MM.1S (cell line): ENCODE data around the gene BSDC1.

Experiments
- DNase-seq: peaks from one replicate; pipeline ENCODE4 v3.0.0-alpha.2; 2015
- H2AFZ ChIP-seq: fragments of 300-600 bp; sonication (generic); 2 replicates; pipeline ENCODE4 v1.6.0; 2016; ENCODE audit warnings: antibody characterized with exemption, low read length
- H3F3A ChIP-seq: fragments of 300-600 bp; sonication (generic); 2 replicates; pipeline ENCODE4 v1.6.1; 2016; ENCODE audit warnings: mild to moderate bottlenecking, antibody characterized with exemption, low read length, moderate library complexity, mixed read lengths; ENCODE audit not compliant: insufficient read depth
- H3K27ac ChIP-seq: fragments of 300-600 bp; sonication (generic); 2 replicates; pipeline ENCODE4 v1.5.1; 2016; ENCODE audit warnings: mild to moderate bottlenecking, low read length
- H3K27me3 ChIP-seq: fragments of 300-600 bp; sonication (generic); replicated peaks from 2 replicates; pipeline ENCODE4 v1.6.0; 2016; ENCODE audit warnings: low read length; ENCODE audit not compliant: insufficient read depth
- H3K36me3 ChIP-seq: fragments of 300-600 bp; sonication (generic); replicated peaks from 2 replicates; pipeline ENCODE4 v1.6.1; 2016; ENCODE audit warnings: mild to moderate bottlenecking, low read length, mixed read lengths; ENCODE audit not compliant: insufficient read depth
- H3K4me1 ChIP-seq: fragments of 300-600 bp; sonication (generic); 2 replicates; pipeline ENCODE4 v1.6.1; 2016; ENCODE audit warnings: low read length, mixed read lengths
- H3K4me2 ChIP-seq: fragments of 300-600 bp; sonication (generic); 2 replicates; pipeline ENCODE4 v1.6.0; 2016; ENCODE audit warnings: low read depth, low read length
- H3K4me3 ChIP-seq: fragments of 300-600 bp; sonication (generic); 2 replicates; pipeline ENCODE4 v1.5.1; 2016; ENCODE audit warnings: low read length, mixed read lengths
- H3K79me2 ChIP-seq: fragments of 300-600 bp; sonication (generic); 2 replicates; pipeline ENCODE4 v1.6.1; 2016; ENCODE audit warnings: mixed run types, low read length, mixed read lengths
- H3K9ac ChIP-seq: fragments of 300-600 bp; sonication (generic); 2 replicates; pipeline ENCODE4 v1.6.1; 2016; ENCODE audit warnings: low read length, mixed read lengths
- H3K9me2 ChIP-seq: fragments of 300-600 bp; sonication (generic); replicated peaks from 2 replicates; pipeline ENCODE4 v1.6.1; 2016; ENCODE audit warnings: mild to moderate bottlenecking, low read length, mixed read lengths; ENCODE audit not compliant: insufficient read depth
- H3K9me3 ChIP-seq: fragments of 300-600 bp; sonication (generic); replicated peaks from 2 replicates; pipeline ENCODE4 v1.6.1; 2016; ENCODE audit warnings: mild to moderate bottlenecking, low read length, mixed read lengths; ENCODE audit not compliant: insufficient read depth
- H4K20me1 ChIP-seq: fragments of 300-600 bp; sonication (generic); 2 replicates; pipeline ENCODE4 v1.6.1; 2016; ENCODE audit warnings: mild to moderate bottlenecking, low read length, moderate library complexity, mixed read lengths; ENCODE audit not compliant: insufficient read depth
- CTCF ChIP-seq: fragments of 300-600 bp; sonication (generic); IDR thresholded peaks from 2 replicates; pipeline ENCODE4 v1.5.1; 2016; ENCODE audit warnings: antibody characterized with exemption, low read length, mixed read lengths
- EZH2 ChIP-seq: fragments of 300-600 bp; sonication (generic); optimal IDR thresholded peaks from 2 replicates; pipeline ENCODE3; 2017; ENCODE audit warnings: low read depth, mild to moderate bottlenecking, antibody characterized with exemption, low read length, mixed read lengths
- EZH2phosphoT487 ChIP-seq: fragments of 300-600 bp; sonication (generic); IDR thresholded peaks from 2 replicates; pipeline ENCODE4 v1.6.1; 2018; ENCODE audit warnings: antibody characterized with exemption, low read length

BSDC1 gene

GRCh38 chr1:32338637-32339145 lies 55.5 kb downstream of the BSDC1 start:
- no peaks in the 10 kb centered on the region for H3K9me2 ChIP-seq
- H3K79me2 ChIP-seq: peaks cover 9% of the 10 kb centered on the region
- DNase-seq: no peak
- H3K36me3 ChIP-seq: no peaks in the 10 kb centered on the region
- H2AFZ ChIP-seq: no peak overlapping the region
- no peaks in the 10 kb centered on the region for H3K27me3 ChIP-seq
- H3K4me1 ChIP-seq: peaks cover 44% of the 10 kb centered on the region
- H3K9me3 ChIP-seq: no peaks in the 10 kb centered on the region
- H3K4me3 ChIP-seq: no peak overlapping the region
- TF ChIP-seq EZH2 (no peak), CTCF (no peak), EZH2phosphoT487 (no peak)
- no peak overlapping the region for H3K4me2 ChIP-seq
- H3F3A ChIP-seq: peaks cover 30% of the 10 kb centered on the region
- H4K20me1 ChIP-seq: no peaks in the 10 kb centered on the region
- H3K27ac ChIP-seq: no peak overlapping the region
- no peak overlapping the region for H3K9ac ChIP-seq

GRCh38 chr1:32337855-32338636 lies 56.2 kb downstream of the BSDC1 start:
- Histone ChIP-seq H3K4me1 (peaks cover 51% of the 10 kb centered on the region), H3K27me3 (no peaks in the 10 kb centered on the region), H3F3A (peaks cover 37% of the 10 kb centered on the region), H3K36me3 (no peaks in the 10 kb centered on the region), H3K79me2 (peaks cover 9% of the 10 kb centered on the region), H3K27ac (peak overlapping the region; percentile 67; the same call in 1 of the 2 replicates), H3K4me3 (peak overlapping the region; percentile 28; the same call in 1 of the 2 replicates), H3K9me3 (no peaks in the 10 kb centered on the region), H3K9ac (no peak overlapping the region), H4K20me1 (no peaks in the 10 kb centered on the region), H3K9me2 (no peaks in the 10 kb centered on the region), H3K4me2 (peak overlapping the region; percentile 77), H2AFZ (no peak overlapping the region)
- peak; percentile 80 for DNase-seq
- TF ChIP-seq EZH2: no peak
- no peak for TF ChIP-seq EZH2phosphoT487
- TF ChIP-seq CTCF: no peak

DNA sequence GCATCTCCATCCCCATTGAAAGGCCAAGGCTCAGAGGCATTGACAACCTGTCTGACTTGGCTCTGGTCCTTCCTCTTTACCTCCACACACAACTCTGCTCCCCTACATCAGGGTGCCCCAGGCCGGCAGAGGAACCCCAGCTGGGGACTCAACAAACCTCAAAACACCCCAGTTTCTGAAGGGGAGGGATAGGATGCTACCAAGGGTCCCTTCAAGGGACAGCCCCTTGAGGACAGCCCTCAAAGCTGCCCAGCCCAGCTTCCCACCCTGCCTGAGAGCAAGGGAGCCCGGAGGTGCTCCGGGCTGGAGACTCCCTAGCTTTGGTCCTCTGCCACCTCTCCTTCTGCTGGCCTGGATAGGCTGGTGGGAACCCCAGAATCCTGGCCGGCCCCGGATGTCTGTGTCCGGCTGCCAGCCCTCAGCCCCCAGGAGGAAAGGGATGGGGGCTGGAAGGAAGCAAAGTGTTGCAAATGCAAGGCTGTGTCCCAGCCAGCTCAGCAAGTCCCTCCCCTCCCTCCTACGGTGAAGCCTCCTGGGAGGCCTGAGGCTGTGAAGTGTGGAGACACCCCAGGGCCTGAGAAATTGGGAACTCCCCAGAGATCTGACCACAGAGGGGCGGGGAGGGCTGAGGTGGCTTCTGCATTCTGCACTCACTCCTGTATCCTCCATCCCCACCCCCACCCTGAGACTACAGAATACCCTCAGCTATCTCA lies 57.1 kb downstream of the BSDC1 start:
- DNase-seq: peak; percentile 87
- H3K4me2 ChIP-seq: peak overlapping the region; percentile 77
- H3K4me3 ChIP-seq: peak overlapping the region; percentile 28; the same call in 1 of the 2 replicates
- H3K27me3 ChIP-seq: no peaks in the 10 kb centered on the region
- H3K9me3 ChIP-seq: no peaks in the 10 kb centered on the region
- H3K9ac ChIP-seq: no peak overlapping the region
- peaks cover 59% of the 10 kb centered on the region for H3K4me1 ChIP-seq
- no peaks in the 10 kb centered on the region for H3K9me2 ChIP-seq
- no peaks in the 10 kb centered on the region for H4K20me1 ChIP-seq
- peaks cover 46% of the 10 kb centered on the region for H3F3A ChIP-seq
- H3K79me2 ChIP-seq: peaks cover 9% of the 10 kb centered on the region
- H2AFZ ChIP-seq: 0 out of 2 replicates have a peak overlapping the region, but pooled peaks have one; percentile 40
- H3K36me3 ChIP-seq: no peaks in the 10 kb centered on the region
- TF ChIP-seq EZH2 (no peak), EZH2phosphoT487 (no peak), CTCF (no peak)
- peak overlapping the region; percentile 67; the same call in 1 of the 2 replicates for H3K27ac ChIP-seq
